ENCODE data around the gene SPEM3.

The SPEM3 gene

GRCh38 chr17:7418472-7419152 lies 10.0 kb upstream of the SPEM3 start:
- no peak overlapping the region for H3K27ac ChIP-seq
- no peak for TF ChIP-seq CTCF (conservative IDR thresholded peaks at IDR 0.05)

- TF ChIP-seq CTCF (conservative IDR thresholded peaks at IDR 0.05), result no peak
- H3K27ac ChIP-seq, result no peak within 1 kb of the TSS
Measured at GRCh38 chr17:7419819-7420610, 8.6 kb upstream of the SPEM3 start, which contains the start of gene SPEM1. SPEM1 (plus strand) TSS chr17:7420324; CDS start chr17:7420385, 61 bp downstream.

GRCh38 chr17:7421186-7421585 lies 7.5 kb upstream of the SPEM3 start:
- no peak for TF ChIP-seq CTCF (conservative IDR thresholded peaks at IDR 0.05)
- no peak overlapping the region for H3K27ac ChIP-seq

GRCh38 chr17:7423679-7424078 lies 5.0 kb upstream of the SPEM3 start:
- TF ChIP-seq CTCF (conservative IDR thresholded peaks at IDR 0.05), result no peak

GRCh38 chr17:7425316-7425715 lies 3.3 kb upstream of the SPEM3 start, which contains the start of gene SPEM2:
SPEM2 (plus strand) TSS chr17:7425616; CDS start chr17:7425689, 73 bp downstream.
- no peak within 1 kb of the TSS for H3K27ac ChIP-seq
- TF ChIP-seq CTCF (conservative IDR thresholded peaks at IDR 0.05), result no peak

More at GRCh38 chr17:7423679-7424078, 5.0 kb upstream of the SPEM3 start:
- no peak overlapping the region for H3K27ac ChIP-seq

GRCh38 chr17:7425756-7426155 lies 2.9 kb upstream of the SPEM3 start:
- H3K27ac ChIP-seq, result no peak overlapping the region
- TF ChIP-seq CTCF (conservative IDR thresholded peaks at IDR 0.05), result no peak

- H3K27ac ChIP-seq, result no peak overlapping the region
Measured at GRCh38 chr17:7426203-7426863, 2.3 kb upstream of the SPEM3 start.

More at GRCh38 chr17:7426203-7426863, 2.3 kb upstream of the SPEM3 start:
- TF ChIP-seq CTCF (conservative IDR thresholded peaks at IDR 0.05), result no peak

Data from VCaP (cell line).